Measurements from ENCODE around the gene PNKP.

PNKP gene

GRCh38 chr19:49896863-49897621, 29.7 kb upstream of the PNKP start, which contains the start of gene IL4I1:
Gene IL4I1, minus strand, starts transcription at chr19:49896887. Its CDS starts 727 bp downstream, at chr19:49896160.
- no peak within 1 kb of the TSS for H3K27ac ChIP-seq
- H3K36me3 ChIP-seq: no peaks in the 10 kb centered on the region
- no peaks in the 10 kb centered on the region for H3K27me3 ChIP-seq (ENCODE audit: insufficient read depth, low read depth, severe bottlenecking)
- TF ChIP-seq, protein P1, sequence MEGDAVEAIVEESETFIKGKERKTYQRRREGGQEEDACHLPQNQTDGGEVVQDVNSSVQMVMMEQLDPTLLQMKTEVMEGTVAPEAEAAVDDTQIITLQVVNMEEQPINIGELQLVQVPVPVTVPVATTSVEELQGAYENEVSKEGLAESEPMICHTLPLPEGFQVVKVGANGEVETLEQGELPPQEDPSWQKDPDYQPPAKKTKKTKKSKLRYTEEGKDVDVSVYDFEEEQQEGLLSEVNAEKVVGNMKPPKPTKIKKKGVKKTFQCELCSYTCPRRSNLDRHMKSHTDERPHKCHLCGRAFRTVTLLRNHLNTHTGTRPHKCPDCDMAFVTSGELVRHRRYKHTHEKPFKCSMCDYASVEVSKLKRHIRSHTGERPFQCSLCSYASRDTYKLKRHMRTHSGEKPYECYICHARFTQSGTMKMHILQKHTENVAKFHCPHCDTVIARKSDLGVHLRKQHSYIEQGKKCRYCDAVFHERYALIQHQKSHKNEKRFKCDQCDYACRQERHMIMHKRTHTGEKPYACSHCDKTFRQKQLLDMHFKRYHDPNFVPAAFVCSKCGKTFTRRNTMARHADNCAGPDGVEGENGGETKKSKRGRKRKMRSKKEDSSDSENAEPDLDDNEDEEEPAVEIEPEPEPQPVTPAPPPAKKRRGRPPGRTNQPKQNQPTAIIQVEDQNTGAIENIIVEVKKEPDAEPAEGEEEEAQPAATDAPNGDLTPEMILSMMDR (IDR thresholded peaks at IDR 0.05; ENCODE audit: low read depth, low read length): no peak
- H3K9me3 ChIP-seq (ENCODE audit: severe bottlenecking): no peaks in the 10 kb centered on the region
- no peak for DNase-seq
- no peak within 1 kb of the TSS for H3K4me3 ChIP-seq (ENCODE audit: low read depth, low read length)

DNA sequence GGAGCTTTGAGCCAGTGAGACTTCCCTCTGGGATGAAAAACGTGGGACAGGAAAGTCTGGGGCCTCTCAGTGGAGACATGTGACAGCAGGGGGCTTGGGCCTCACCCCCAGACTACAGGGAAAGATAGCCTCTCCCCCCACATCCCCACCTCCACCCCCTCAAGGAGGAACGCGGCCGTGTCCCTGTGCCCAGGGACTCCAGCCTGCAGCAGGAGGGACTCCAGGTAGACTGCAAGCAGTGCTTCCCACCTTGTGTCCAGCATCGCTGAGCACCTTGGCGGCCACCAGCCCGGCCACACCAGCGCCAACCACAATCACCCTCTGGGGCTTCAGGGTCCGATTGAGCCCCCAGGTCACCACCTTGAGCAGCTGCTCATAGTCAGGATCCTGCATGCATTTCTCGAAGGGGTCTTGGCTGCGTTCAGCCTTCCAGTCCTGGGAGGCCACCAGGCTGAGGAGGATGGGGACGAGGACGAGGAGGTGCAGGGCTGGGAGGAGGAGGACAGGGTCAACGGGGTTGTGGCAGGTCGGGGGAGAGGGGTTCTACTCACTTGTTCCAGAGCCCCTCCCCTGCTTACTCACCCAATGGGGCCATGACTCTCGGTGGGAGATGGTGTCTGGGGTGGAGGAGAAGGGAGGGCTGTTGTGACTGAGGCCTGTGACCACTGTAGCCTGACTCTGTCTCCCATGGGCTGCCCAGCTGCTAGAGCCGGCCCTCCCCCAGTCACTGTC, 28.4 kb upstream of the PNKP start:
- DNase-seq: no peak
- Histone ChIP-seq H3K36me3 (no peaks in the 10 kb centered on the region), H3K27me3 (ENCODE audit: insufficient read depth, low read depth, severe bottlenecking) (no peaks in the 10 kb centered on the region), H3K27ac (no peak overlapping the region), H3K9me3 (ENCODE audit: severe bottlenecking) (no peaks in the 10 kb centered on the region), H3K4me3 (ENCODE audit: low read depth, low read length) (no peak overlapping the region)
- TF ChIP-seq, protein P1 (IDR thresholded peaks at IDR 0.05; ENCODE audit: low read depth, low read length): no peak

- no peak overlapping the region for H3K4me3 ChIP-seq (ENCODE audit: low read depth, low read length)
Observed at GRCh38 chr19:49894879-49895565, 27.6 kb upstream of the PNKP start.

DNA sequence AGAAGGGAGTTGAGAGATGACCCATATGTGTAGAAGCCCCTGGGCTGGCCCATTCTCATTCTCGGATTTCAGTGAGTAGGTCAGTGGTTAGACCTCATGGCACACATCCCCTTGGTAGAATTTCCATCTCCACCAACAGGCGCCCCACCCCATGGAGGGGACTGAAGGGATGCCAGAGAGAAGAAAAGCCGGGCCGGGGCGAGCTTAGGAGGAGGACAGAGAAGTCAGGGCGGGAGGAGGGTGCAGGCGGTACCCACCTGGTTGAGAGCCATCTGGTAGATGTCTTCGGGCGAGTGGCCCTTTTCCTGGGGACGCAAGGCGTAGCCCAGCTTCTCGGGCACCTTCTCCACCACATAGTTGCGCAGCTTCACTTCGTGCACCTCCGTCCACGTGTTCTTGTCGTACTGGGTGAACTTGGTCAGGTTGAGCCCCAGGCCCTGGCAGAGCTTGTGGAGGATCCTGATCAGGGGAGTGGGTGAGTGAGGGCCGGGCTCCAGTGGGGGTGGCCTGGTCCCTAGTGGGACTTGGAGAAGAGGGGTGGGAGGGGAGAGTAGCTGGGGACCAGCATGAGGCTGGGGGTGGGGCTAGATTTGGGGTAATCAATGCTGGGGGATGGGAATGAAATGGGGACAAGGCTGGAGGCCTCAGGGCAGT, 26.8 kb upstream of the PNKP start:
- Histone ChIP-seq H3K27me3 (ENCODE audit: insufficient read depth, low read depth, severe bottlenecking) (no peaks in the 10 kb centered on the region), H3K4me3 (ENCODE audit: low read depth, low read length) (no peak overlapping the region), H3K27ac (no peak overlapping the region), H3K9me3 (ENCODE audit: severe bottlenecking) (no peaks in the 10 kb centered on the region), H3K36me3 (no peaks in the 10 kb centered on the region)
- no peak for DNase-seq
- TF ChIP-seq, protein P1 (IDR thresholded peaks at IDR 0.05; ENCODE audit: low read depth, low read length): no peak

More at GRCh38 chr19:49894879-49895565, 27.6 kb upstream of the PNKP start:
- no peak for DNase-seq
- H3K27me3 ChIP-seq (ENCODE audit: insufficient read depth, low read depth, severe bottlenecking): no peaks in the 10 kb centered on the region
- H3K36me3 ChIP-seq: no peaks in the 10 kb centered on the region
- TF ChIP-seq, protein P1 (IDR thresholded peaks at IDR 0.05; ENCODE audit: low read depth, low read length): no peak
- H3K27ac ChIP-seq: no peak overlapping the region
- no peaks in the 10 kb centered on the region for H3K9me3 ChIP-seq (ENCODE audit: severe bottlenecking)

DNA sequence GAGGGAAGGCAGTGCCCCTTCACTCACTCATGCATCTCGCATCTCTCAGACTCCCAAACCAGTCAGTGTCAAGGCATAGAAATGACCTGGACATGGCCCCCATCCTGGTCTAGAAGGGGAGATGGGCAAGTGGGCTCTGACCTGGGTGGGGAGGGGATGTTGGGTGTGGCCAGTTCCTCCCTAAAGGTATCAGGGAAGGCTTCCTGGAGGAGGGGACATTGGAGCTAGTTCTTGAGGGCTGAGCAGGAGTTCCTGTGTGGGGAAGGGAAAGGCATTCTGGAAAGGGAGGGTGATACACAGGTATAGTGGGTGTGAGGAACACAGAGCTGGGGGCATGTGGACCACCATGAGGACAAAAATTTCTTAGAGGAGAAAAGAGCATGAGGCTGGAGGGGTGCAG, 25.3 kb upstream of the PNKP start:
- H3K4me3 ChIP-seq (ENCODE audit: low read depth, low read length): no peak overlapping the region
- no peaks in the 10 kb centered on the region for H3K9me3 ChIP-seq (ENCODE audit: severe bottlenecking)
- H3K36me3 ChIP-seq: no peaks in the 10 kb centered on the region
- no peaks in the 10 kb centered on the region for H3K27me3 ChIP-seq (ENCODE audit: insufficient read depth, low read depth, severe bottlenecking)
- DNase-seq: no peak
- TF ChIP-seq, protein P1 (IDR thresholded peaks at IDR 0.05; ENCODE audit: low read depth, low read length): no peak
- no peak overlapping the region for H3K27ac ChIP-seq

Data from WERI-Rb-1 (cell line).